ENCODE results near the gene VPS26B.

DNA sequence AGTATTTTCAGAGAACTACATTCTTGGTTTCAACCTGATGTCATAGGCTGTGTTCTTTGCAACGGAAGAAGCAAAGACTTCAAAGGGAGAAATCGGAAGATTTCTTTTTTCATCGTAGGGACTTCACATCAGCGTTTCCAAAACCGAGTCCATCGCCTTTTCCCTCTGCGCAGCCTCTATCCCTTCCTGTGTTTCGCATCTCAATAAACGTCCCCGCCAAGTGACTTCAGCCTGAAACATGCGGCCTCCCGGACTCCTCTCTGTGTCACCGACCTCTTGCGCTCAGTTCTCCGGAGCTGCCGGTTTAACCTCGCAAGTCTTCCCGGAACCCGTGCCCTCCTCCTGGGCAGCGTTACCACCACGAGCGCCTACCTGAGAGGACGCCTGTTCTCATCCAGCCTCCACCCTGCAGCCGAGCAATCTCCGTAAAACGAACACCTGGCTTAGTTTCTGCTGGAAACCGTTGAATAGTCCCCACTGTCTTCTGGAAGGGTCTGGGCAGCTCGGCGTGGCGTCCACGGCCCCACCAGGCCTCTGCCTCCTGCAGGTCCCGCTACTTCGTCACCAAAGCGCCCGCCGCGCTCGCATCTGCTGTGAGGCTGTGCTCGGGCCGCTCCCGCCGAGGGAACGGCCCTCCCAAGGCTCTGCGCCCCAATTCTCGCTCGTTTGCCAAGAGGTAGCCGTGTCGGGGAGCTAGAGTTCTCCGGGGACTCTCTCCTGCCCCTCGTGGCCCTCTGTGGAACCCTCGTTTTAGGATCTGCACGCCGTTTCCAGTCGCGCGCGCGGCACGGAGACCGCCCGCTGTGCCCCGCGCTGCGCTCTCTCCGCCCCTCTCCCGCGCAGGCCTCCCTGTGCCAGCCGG lies 51.3 kb downstream of the VPS26B start, which contains the start of gene GLB1L3:
- TF ChIP-seq POLR2A (IDR thresholded peaks at IDR 0.05), result no peak
- TF ChIP-seq, protein P1, sequence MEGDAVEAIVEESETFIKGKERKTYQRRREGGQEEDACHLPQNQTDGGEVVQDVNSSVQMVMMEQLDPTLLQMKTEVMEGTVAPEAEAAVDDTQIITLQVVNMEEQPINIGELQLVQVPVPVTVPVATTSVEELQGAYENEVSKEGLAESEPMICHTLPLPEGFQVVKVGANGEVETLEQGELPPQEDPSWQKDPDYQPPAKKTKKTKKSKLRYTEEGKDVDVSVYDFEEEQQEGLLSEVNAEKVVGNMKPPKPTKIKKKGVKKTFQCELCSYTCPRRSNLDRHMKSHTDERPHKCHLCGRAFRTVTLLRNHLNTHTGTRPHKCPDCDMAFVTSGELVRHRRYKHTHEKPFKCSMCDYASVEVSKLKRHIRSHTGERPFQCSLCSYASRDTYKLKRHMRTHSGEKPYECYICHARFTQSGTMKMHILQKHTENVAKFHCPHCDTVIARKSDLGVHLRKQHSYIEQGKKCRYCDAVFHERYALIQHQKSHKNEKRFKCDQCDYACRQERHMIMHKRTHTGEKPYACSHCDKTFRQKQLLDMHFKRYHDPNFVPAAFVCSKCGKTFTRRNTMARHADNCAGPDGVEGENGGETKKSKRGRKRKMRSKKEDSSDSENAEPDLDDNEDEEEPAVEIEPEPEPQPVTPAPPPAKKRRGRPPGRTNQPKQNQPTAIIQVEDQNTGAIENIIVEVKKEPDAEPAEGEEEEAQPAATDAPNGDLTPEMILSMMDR (IDR thresholded peaks at IDR 0.05), result peak in 3 of 6 experiments; percentile 6 to 34 (median 16)

All from Peyer's patch (tissue), 4 donors.